Measurements from ENCODE around the gene SCGB3A2. TPM values are rescaled to one million over a fixed set of nuclear protein-coding genes. Genes with fewer than 3 reads are reported as not detected.

The SCGB3A2 gene
- polyA plus RNA-seq, 1 of the 3 experiments (the other 2 are of a cell fraction) = not detected

DNA sequence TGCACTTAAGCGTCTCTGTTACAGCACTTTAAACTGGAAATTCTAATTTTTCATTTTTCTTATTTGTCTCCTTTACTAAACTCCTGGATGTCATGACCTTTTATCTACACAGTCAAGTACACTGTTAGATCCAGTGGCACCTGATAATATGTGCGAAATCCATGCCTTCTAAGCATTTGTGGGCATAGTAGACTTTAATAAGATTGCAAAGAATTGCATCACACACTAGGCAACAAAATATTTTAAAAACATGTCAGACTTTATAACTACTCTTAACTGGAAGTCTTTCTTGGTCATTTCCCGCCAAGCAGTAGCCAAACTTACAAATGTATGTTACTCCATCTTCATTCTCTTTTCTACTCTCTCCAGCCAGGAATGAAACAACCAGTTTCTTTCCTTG is 42.1 kb upstream of the SCGB3A2 start (continued):
- no peak for TF ChIP-seq REST (IDR thresholded peaks at IDR 0.05; ENCODE audit: low read depth, low read length)
- TF ChIP-seq TCF12 (IDR thresholded peaks at IDR 0.05) = no peak
- no peak for TF ChIP-seq SIN3A (IDR thresholded peaks at IDR 0.05; ENCODE audit: borderline replicate concordance, low read depth, low read length)

DNA sequence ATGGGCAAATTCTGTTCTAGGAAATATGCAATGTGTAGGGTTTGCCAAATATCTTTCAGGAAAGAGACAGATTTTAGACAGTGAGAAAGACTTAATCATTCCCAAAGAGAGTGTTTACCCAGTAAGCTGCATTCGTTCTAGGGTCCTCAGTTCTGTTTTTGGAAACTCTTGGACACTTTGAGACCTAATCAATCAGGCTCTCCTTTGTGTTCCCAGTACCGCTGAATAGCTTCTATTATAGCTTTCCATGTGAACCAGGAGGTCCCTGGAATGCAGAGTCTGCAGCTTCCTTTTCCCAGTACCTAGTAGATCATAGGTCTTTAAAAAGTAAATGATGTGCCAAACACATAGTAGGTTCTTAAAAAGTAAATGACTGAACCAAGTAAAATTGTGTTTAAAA is 35.6 kb upstream of the SCGB3A2 start:
- Histone ChIP-seq H3K9me2 (no peaks in the 10 kb centered on the region), H3K27ac (ENCODE audit: low read depth in 2 of 2, low read length in 1 of 2) (no peak overlapping the region), H2AFZ (ENCODE audit: low read depth) (no peak overlapping the region), H3K36me3 (replicated peaks in 1 of 2; ENCODE audit: control insufficient read depth in 1 of 2, insufficient read depth in 2 of 2, low read length in 1 of 2) (no peaks in the 10 kb centered on the region), H3K9ac (no peak overlapping the region), H3K79me2 (ENCODE audit: insufficient read depth) (no peaks in the 10 kb centered on the region), H3K27me3 (ENCODE audit: insufficient read depth) (no peaks in the 10 kb centered on the region), H3K4me3 (ENCODE audit: low read depth in 2 of 2, low read length in 1 of 2) (no peak overlapping the region), H3K4me2 (no peak overlapping the region), H3K4me1 (ENCODE audit: control insufficient read depth in 1 of 2, insufficient read depth in 2 of 2, low read depth in 1 of 2, low read length in 1 of 2) (no peaks in the 10 kb centered on the region), H4K20me1 (ENCODE audit: insufficient read depth) (no peaks in the 10 kb centered on the region), H3K9me3 (no peaks in the 10 kb centered on the region), H3F3A (replicated peaks; ENCODE audit: insufficient read depth) (no peaks in the 10 kb centered on the region)
- DNase-seq = no peak
- WGBS (ENCODE audit: low lambda C conversion rate) = 22% methylated on average over 2 of the region's 2 CpGs
- TF ChIP-seq RAD21 (IDR thresholded peaks at IDR 0.05; ENCODE audit: low read length) = no peak
- TF ChIP-seq REST (IDR thresholded peaks at IDR 0.05; ENCODE audit: low read depth, low read length) = no peak
- TF ChIP-seq MEF2A (IDR thresholded peaks at IDR 0.05; ENCODE audit: borderline replicate concordance, low read depth) = no peak
- no peak for TF ChIP-seq TAF1 (IDR thresholded peaks at IDR 0.05; ENCODE audit: borderline replicate concordance, low read depth, low read length)
- no peak for TF ChIP-seq GATA2 (CRISPR knock-in tag; IDR thresholded peaks at IDR 0.05)
- TF ChIP-seq FOXM1 (IDR thresholded peaks at IDR 0.05; ENCODE audit: low read depth) = no peak
- no peak for TF ChIP-seq CTCF (IDR thresholded peaks at IDR 0.05)
- TF ChIP-seq, protein P1, sequence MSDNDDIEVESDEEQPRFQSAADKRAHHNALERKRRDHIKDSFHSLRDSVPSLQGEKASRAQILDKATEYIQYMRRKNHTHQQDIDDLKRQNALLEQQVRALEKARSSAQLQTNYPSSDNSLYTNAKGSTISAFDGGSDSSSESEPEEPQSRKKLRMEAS (IDR thresholded peaks at IDR 0.05; ENCODE audit: low read depth) = no peak
- no peak for TF ChIP-seq NRF1 (IDR thresholded peaks at IDR 0.05; ENCODE audit: low read depth, low read length)
- no peak for TF ChIP-seq TEAD4 (IDR thresholded peaks at IDR 0.05; ENCODE audit: borderline replicate concordance, insufficient read depth)
- no peak for TF ChIP-seq YY1 (IDR thresholded peaks at IDR 0.05; ENCODE audit: low read depth)
- CTCF ChIA-PET = interaction anchor here (2.1 to 4.0 kb wide), 4 partner anchors 10 to 215 kb away, joined by 5 to 23 read pairs (median 14); no protein-coding TSS in a partner anchor
- POLR2A ChIA-PET = no interaction called here

Measured in SK-N-SH (cell line).